ENCODE results near the gene DDC.
"Not testable (repeated sequence)": the region's sequence is repeated elsewhere in the genome, so short reads cannot be mapped to it uniquely, and the experiment has no call there.

DDC gene

GRCh38 chr7:50543776-50544442 lies 21.3 kb downstream of the DDC start:
- in situ Hi-C loops (cut with HindIII; ENCODE audit: low sequenced_read_pairs) = no loop called here
- H3K4me3 ChIP-seq (ENCODE audit: low read depth, low read length) = no peak overlapping the region
- DNase-seq (ENCODE audit: low read depth) = no peak
- no peak for TF ChIP-seq CTCF (IDR thresholded peaks at IDR 0.05; ENCODE audit: low read depth, low read length, missing control alignments)

- H3K4me3 ChIP-seq (ENCODE audit: low read depth, low read length) = no peak overlapping the region
- in situ Hi-C loops (cut with HindIII; ENCODE audit: low sequenced_read_pairs) = no loop called here
- DNase-seq (ENCODE audit: low read depth) = no peak
- TF ChIP-seq CTCF (IDR thresholded peaks at IDR 0.05; ENCODE audit: low read depth, low read length, missing control alignments) = no peak
These were observed 23.1 kb downstream of the DDC start for GRCh38 chr7:50542132-50542531.

GRCh38 chr7:50540785-50541579 lies 24.2 kb downstream of the DDC start:
- TF ChIP-seq CTCF (IDR thresholded peaks at IDR 0.05; ENCODE audit: low read depth, low read length, missing control alignments) = no peak
- no peak overlapping the region for H3K4me3 ChIP-seq (ENCODE audit: low read depth, low read length)
- no peak for DNase-seq (ENCODE audit: low read depth)
- in situ Hi-C loops (cut with HindIII; ENCODE audit: low sequenced_read_pairs) = no loop called here

- in situ Hi-C loops (cut with HindIII; ENCODE audit: low sequenced_read_pairs) = no loop called here
- no peak for DNase-seq (ENCODE audit: low read depth)
- no peak overlapping the region for H3K4me3 ChIP-seq (ENCODE audit: low read depth, low read length)
- TF ChIP-seq CTCF (IDR thresholded peaks at IDR 0.05; ENCODE audit: low read depth, low read length, missing control alignments) = no peak
These were observed 25.5 kb downstream of the DDC start for GRCh38 chr7:50539725-50540124.

GRCh38 chr7:50538478-50538877 lies 26.7 kb downstream of the DDC start:
- DNase-seq (ENCODE audit: low read depth) = no peak
- H3K4me3 ChIP-seq (ENCODE audit: low read depth, low read length) = no peak overlapping the region
- in situ Hi-C loops (cut with HindIII; ENCODE audit: low sequenced_read_pairs) = no loop called here
- TF ChIP-seq CTCF (IDR thresholded peaks at IDR 0.05; ENCODE audit: low read depth, low read length, missing control alignments) = no peak

GRCh38 chr7:50537417-50537816 lies 27.8 kb downstream of the DDC start:
- DNase-seq (ENCODE audit: low read depth) = no peak
- no peak overlapping the region for H3K4me3 ChIP-seq (ENCODE audit: low read depth, low read length)
- in situ Hi-C loops (cut with HindIII; ENCODE audit: low sequenced_read_pairs) = no loop called here
- no peak for TF ChIP-seq CTCF (IDR thresholded peaks at IDR 0.05; ENCODE audit: low read depth, low read length, missing control alignments)

GRCh38 chr7:50535291-50535711 lies 29.9 kb downstream of the DDC start:
- H3K4me3 ChIP-seq (ENCODE audit: low read depth, low read length); DNase-seq (ENCODE audit: low read depth); in situ Hi-C loops (cut with HindIII; ENCODE audit: low sequenced_read_pairs): not testable (repeated sequence)
